Esophagus muscularis mucosa (tissue), 4 donors: Measurements from ENCODE around the gene TGFB1. TPM values are rescaled to one million over a fixed set of nuclear protein-coding genes. Genes with fewer than 3 reads are reported as not detected.

Experiments used
- DNase-seq: peaks from one replicate; pipeline ENCODE4 v3.0.0-alpha.2; 2017; ENCODE audit errors: extremely low spot score
- H3K27ac ChIP-seq, 4 donors: fragments of 200-600 bp; sonication (generic); replicated peaks in 1 of 4; 1 replicate in 3 of 4; 2 replicates in 1 of 4; pipeline ENCODE4 v1.5.1; 2016 to 2019; ENCODE audit warnings: mild to moderate bottlenecking in 1 of 4
- H3K27me3 ChIP-seq, 4 donors: fragments of 200-600 bp; sonication (generic); one replicate each; pipeline versions ENCODE4 v1.5.1 to v1.6.0; 2016 to 2019
- H3K36me3 ChIP-seq, 4 donors: fragments of 200-600 bp; sonication (generic); one replicate each; pipeline ENCODE4 v1.5.1; 2016 to 2019
- H3K4me1 ChIP-seq, 4 donors: fragments of 200-600 bp; sonication (generic); one replicate each; pipeline ENCODE4 v1.5.1; 2016 to 2019
- H3K4me3 ChIP-seq, 4 donors: fragments of 200-600 bp; sonication (generic); 1 replicate in 2 of 4; 2 replicates in 2 of 4; pipeline ENCODE4 v1.5.1; 2016 to 2019; ENCODE audit warnings: mild to moderate bottlenecking in 4 of 4, moderate library complexity in 1 of 4
- H3K9me3 ChIP-seq, 4 donors: fragments of 200-600 bp; sonication (generic); 1 replicate in 3 of 4; 2 replicates in 1 of 4; pipeline ENCODE4 v1.5.1; 2016 to 2019
- CTCF ChIP-seq, 3 experiments: fragments of 200-600 bp in 2 of 3; fragments of 450-650 bp in 1 of 3; sonication (generic) in 2 of 3; IDR thresholded peaks; one replicate each; pipeline ENCODE4 v1.5.1; 2017 to 2019; ENCODE audit warnings: antibody characterized with exemption in 3 of 3, mild to moderate bottlenecking in 2 of 3, moderate library complexity in 1 of 3
- EP300 ChIP-seq: sonication (generic); formaldehyde crosslinking; IDR thresholded peaks from one replicate; pipeline ENCODE4 v1.6.1; 2017; ENCODE audit warnings: antibody characterized with exemption
- POLR2A ChIP-seq: fragments of 450-650 bp; IDR thresholded peaks from one replicate; pipeline ENCODE4 v1.6.1; 2017; ENCODE audit warnings: antibody characterized with exemption, moderate library complexity, mild to moderate bottlenecking, low read depth
- POLR2AphosphoS5 ChIP-seq, 2 donors: sonication (generic); formaldehyde crosslinking; IDR thresholded peaks; one replicate each; pipeline ENCODE4 v1.6.1; 2017; ENCODE audit warnings: antibody characterized with exemption in 2 of 2
- WGBS: methylation state at CpG from one replicate; pipeline ENCODE4 v1.1.5; 2018; 5-methylcytosine and 5-hydroxymethylcytosine counted together
- intact Hi-C: fragments of 100-400 bp; cut with DNase I; formaldehyde crosslinking; loops from one replicate; pipeline ENCODE4 v1.15.1; 2023
- total RNA-seq, 4 donors: library from RNA; depleted of rRNA; stranded (reverse); fragments of >200 nt; gene quantifications; one replicate each; pipeline versions ENCODE4 v1.1.0 to v1.2.1, GENCODE V29; 2016

Gene TGFB1
- total RNA-seq, 4 donors from 2014 or later = 29.8 to 52.4 (median 31.8) TPM

- Histone ChIP-seq H3K27me3 (no peaks in the 10 kb centered on the region), H3K27ac (peak overlapping the region; percentile 88 to 98 (median 95)), H3K9me3 (no peaks in the 10 kb centered on the region), H3K36me3 (peaks cover 33 to 60% (median 53%) of the 10 kb centered on the region in 4 donors), H3K4me3 (peak overlapping the region; percentile 74 to 94 (median 78)), H3K4me1 (peaks cover 30 to 50% (median 44%) of the 10 kb centered on the region in 4 donors)
- TF ChIP-seq POLR2AphosphoS5 (IDR thresholded peaks at IDR 0.05) (no peak), POLR2A (no peak), EP300 (no peak), CTCF (IDR thresholded peaks at IDR 0.05) (no peak)
- intact Hi-C loops = loop anchor here (2.0 kb wide), 1 partner anchor 45 kb away; the partner anchor contains the start of gene HNRNPUL1
- WGBS = 12% methylated on average over 26 of the region's 26 CpGs
- DNase-seq = no peak
Observed at GRCh38 chr19:41309180-41310032, 44.3 kb downstream of the TGFB1 start.

GRCh38 chr19:41308450-41309179, 45.1 kb downstream of the TGFB1 start:
- no peaks in the 10 kb centered on the region for H3K27me3 ChIP-seq
- TF ChIP-seq EP300 = no peak
- TF ChIP-seq POLR2A = peak; percentile 22
- peak; percentile 95 to 99 (median 97) for TF ChIP-seq CTCF (IDR thresholded peaks at IDR 0.05)
- TF ChIP-seq POLR2AphosphoS5 (IDR thresholded peaks at IDR 0.05) = peak; percentile 74 to 79
- no peaks in the 10 kb centered on the region for H3K9me3 ChIP-seq
- H3K27ac ChIP-seq = peak overlapping the region; percentile 88 to 98 (median 95)
- H3K4me1 ChIP-seq = peaks cover 30 to 50% (median 43%) of the 10 kb centered on the region in 4 donors
- peak overlapping the region; percentile 74 to 94 (median 78) for H3K4me3 ChIP-seq
- DNase-seq = peak; percentile 99
- WGBS = 21% methylated on average over 8 of the region's 8 CpGs
- H3K36me3 ChIP-seq = peaks cover 40 to 60% (median 56%) of the 10 kb centered on the region in 4 donors
- intact Hi-C loops = loop anchor here (1.0 to 2.0 kb wide), 2 partner anchors 44 to 104 kb away; partner anchors contain the start of gene HNRNPUL1

GRCh38 chr19:41307954-41308449, 45.7 kb downstream of the TGFB1 start:
- Histone ChIP-seq H3K4me1 (peaks cover 31 to 50% (median 43%) of the 10 kb centered on the region in 4 donors), H3K27ac (peak overlapping the region; percentile 88 to 98 (median 95)), H3K36me3 (peaks cover 41 to 60% (median 56%) of the 10 kb centered on the region in 4 donors), H3K9me3 (no peaks in the 10 kb centered on the region), H3K4me3 (peak overlapping the region in 1 of 4 donors; percentile 82), H3K27me3 (no peaks in the 10 kb centered on the region)
- WGBS = 29% methylated on average over 3 of the region's 4 CpGs
- DNase-seq = no peak
- intact Hi-C loops = loop anchor here (1.0 to 2.0 kb wide), 2 partner anchors 43 to 104 kb away; partner anchors contain the start of gene HNRNPUL1
- TF ChIP-seq POLR2AphosphoS5 (IDR thresholded peaks at IDR 0.05) (no peak), CTCF (IDR thresholded peaks at IDR 0.05) (no peak)

- intact Hi-C loops = no loop called here
- 52% methylated on average over 8 of the region's 8 CpGs for whole genome bisulfite sequencing
Observed at GRCh38 chr19:41307090-41307875, 46.4 kb downstream of the TGFB1 start.

More at GRCh38 chr19:41307090-41307875, 46.4 kb downstream of the TGFB1 start:
- peaks cover 46 to 60% (median 57%) of the 10 kb centered on the region in 4 donors for H3K36me3 ChIP-seq
- H3K9me3 ChIP-seq = no peaks in the 10 kb centered on the region
- TF ChIP-seq EP300 (no peak), CTCF (IDR thresholded peaks at IDR 0.05) (no peak), POLR2AphosphoS5 (IDR thresholded peaks at IDR 0.05) (no peak), POLR2A (no peak)
- H3K27ac ChIP-seq = peak overlapping the region; percentile 88 to 98 (median 95)
- H3K4me3 ChIP-seq = no peak overlapping the region
- H3K4me1 ChIP-seq = peaks cover 32 to 42% (median 41%) of the 10 kb centered on the region in 4 donors
- no peak for DNase-seq
- H3K27me3 ChIP-seq = no peaks in the 10 kb centered on the region
